WTC11 (cell line): ENCODE measurements around the gene CAPN3. TPM values are rescaled to one million over a fixed set of nuclear protein-coding genes. Genes with fewer than 3 reads are reported as not detected.

Source experiments
- ATAC-seq: fragments of 200-7000 bp; cut with Tn5 transposase; 2 replicates; pipeline ENCODE4 v1.10.0; 2021; ENCODE audit warnings: mild to moderate bottlenecking, moderate library complexity
- CTCF ChIA-PET: fragments of 300-600 bp; sonication (Branson Sonifier 250); formaldehyde crosslinking; loops from one replicate; lab custom pipeline; 2021; ENCODE audit warnings: antibody characterized with exemption; lab: Charles Lee
- POLR2A ChIA-PET: fragments of 350-600 bp; sonication (Branson Sonifier 250); formaldehyde crosslinking; loops from one replicate; lab custom pipeline; 2021; ENCODE audit warnings: antibody characterized with exemption; lab: Charles Lee
- DNase-seq: peaks from one replicate; pipeline ENCODE4 v3.0.0; 2021; ENCODE audit warnings: low spot score
- H3K27ac Mint-ChIP-seq: 2 replicates; pipeline ENCODE4 v1.8.0; 2021; ENCODE audit warnings: mixed read lengths
- H3K27me3 Mint-ChIP-seq: 2 replicates; pipeline ENCODE4 v1.8.0; 2021; ENCODE audit warnings: low read depth, mild to moderate bottlenecking, moderate library complexity, mixed read lengths
- H3K36me3 Mint-ChIP-seq: 2 replicates; pipeline ENCODE4 v1.8.0; 2021; ENCODE audit warnings: mixed read lengths
- H3K4me1 Mint-ChIP-seq: 2 replicates; pipeline ENCODE4 v1.8.0; 2022; ENCODE audit warnings: mixed read lengths
- H3K4me3 Mint-ChIP-seq: 2 replicates; pipeline ENCODE4 v1.8.0; 2021; ENCODE audit warnings: mild to moderate bottlenecking, moderate library complexity, mixed read lengths
- H3K9me3 Mint-ChIP-seq: 2 replicates; pipeline ENCODE4 v1.8.0; 2021; ENCODE audit warnings: mixed read lengths
- CREM ChIP-seq: sonication (generic); formaldehyde crosslinking; IDR thresholded peaks from 2 replicates; pipeline ENCODE4 v1.8.1; 2022; ENCODE audit warnings: mild to moderate bottlenecking, missing genetic modification reagents, moderate library complexity
- GABPB1 ChIP-seq: sonication (generic); formaldehyde crosslinking; IDR thresholded peaks from 2 replicates; pipeline ENCODE4 v1.8.1; 2023; ENCODE audit warnings: mild to moderate bottlenecking, missing genetic modification reagents
- IRF2 ChIP-seq: sonication (generic); formaldehyde crosslinking; IDR thresholded peaks from 2 replicates; pipeline ENCODE4 v1.8.0; 2022; ENCODE audit warnings: low read depth, missing genetic modification reagents, borderline replicate concordance
- MXD4 ChIP-seq: fragments of 250-450 bp; sonication (Bioruptor Pico); IDR thresholded peaks from 2 replicates; pipeline ENCODE4 v1.8.0; 2021; ENCODE audit warnings: mild to moderate bottlenecking, moderate library complexity, borderline replicate concordance
- NR1H2 ChIP-seq: sonication (generic); formaldehyde crosslinking; IDR thresholded peaks from 2 replicates; pipeline ENCODE4 v1.9.0; 2021; ENCODE audit warnings: mild to moderate bottlenecking, moderate library complexity, missing genetic modification reagents
- OVOL2 ChIP-seq: fragments of 250-450 bp; sonication (Bioruptor Pico); IDR thresholded peaks from 2 replicates; pipeline ENCODE4 v1.9.0; 2021; ENCODE audit warnings: mild to moderate bottlenecking, borderline replicate concordance
- RORB ChIP-seq: fragments of 250-450 bp; sonication (Bioruptor Pico); IDR thresholded peaks from 2 replicates; pipeline ENCODE4 v1.9.0; 2021; ENCODE audit warnings: mild to moderate bottlenecking
- ZNF232 ChIP-seq: sonication (generic); formaldehyde crosslinking; IDR thresholded peaks from 2 replicates; pipeline ENCODE4 v1.8.0; 2022; ENCODE audit warnings: mild to moderate bottlenecking, missing genetic modification reagents
- ZNF317 ChIP-seq: sonication (generic); formaldehyde crosslinking; IDR thresholded peaks from 2 replicates; pipeline ENCODE4 v1.8.1; 2023; ENCODE audit warnings: low read depth, mild to moderate bottlenecking, moderate library complexity, missing genetic modification reagents, borderline replicate concordance
- ZNF416 ChIP-seq: fragments of 250-450 bp; sonication (Bioruptor Pico); IDR thresholded peaks from 2 replicates; pipeline ENCODE4 v1.9.0; 2021; ENCODE audit warnings: mild to moderate bottlenecking, inconsistent platforms
- ZNF423 ChIP-seq: fragments of 250-450 bp; sonication (Bioruptor Pico); IDR thresholded peaks from 2 replicates; pipeline ENCODE4 v2.1.2; 2022; ENCODE audit warnings: mild to moderate bottlenecking, moderate library complexity
- total RNA-seq: library from RNA; stranded (reverse); gene quantifications from 3 replicates; pipeline ENCODE4 v1.2.3, GENCODE V29; 2021
- TF ChIP-seq, protein P1 (sequence below): fragments of 250-450 bp; sonication (Bioruptor Pico); IDR thresholded peaks from 2 replicates; pipeline ENCODE4 v2.1.2; 2022; ENCODE audit warnings: mild to moderate bottlenecking, moderate library complexity
- TF ChIP-seq, protein P2 (sequence below): sonication (generic); formaldehyde crosslinking; IDR thresholded peaks from 2 replicates; pipeline ENCODE4 v1.8.0; 2022; ENCODE audit warnings: missing genetic modification reagents
- TF ChIP-seq, protein P3 (sequence below): sonication (generic); formaldehyde crosslinking; IDR thresholded peaks from 2 replicates; pipeline ENCODE4 v1.8.1; 2022; ENCODE audit warnings: mild to moderate bottlenecking, moderate library complexity, missing genetic modification reagents
- TF ChIP-seq, protein P4 (sequence below): sonication (generic); formaldehyde crosslinking; IDR thresholded peaks from 2 replicates; pipeline ENCODE4 v1.8.0; 2022; ENCODE audit warnings: mild to moderate bottlenecking, missing genetic modification reagents
- TF ChIP-seq, protein P5 (sequence below): sonication (generic); formaldehyde crosslinking; IDR thresholded peaks from 2 replicates; pipeline ENCODE4 v1.8.1; 2023; ENCODE audit warnings: mild to moderate bottlenecking, missing genetic modification reagents, moderate library complexity
- TF ChIP-seq, protein P6 (sequence below): sonication (generic); formaldehyde crosslinking; IDR thresholded peaks from 2 replicates; pipeline ENCODE4 v1.8.1; 2022; ENCODE audit warnings: low read depth, mild to moderate bottlenecking, moderate library complexity, missing genetic modification reagents, borderline replicate concordance
- TF ChIP-seq, protein P7 (sequence below): sonication (generic); formaldehyde crosslinking; conservative IDR thresholded peaks from 2 replicates; pipeline ENCODE4 v1.8.1; 2022; ENCODE audit warnings: mild to moderate bottlenecking, missing genetic modification reagents
- TF ChIP-seq, protein P8 (sequence below): sonication (generic); formaldehyde crosslinking; IDR thresholded peaks from 2 replicates; pipeline ENCODE4 v1.8.1; 2023; ENCODE audit warnings: mild to moderate bottlenecking, missing genetic modification reagents, moderate library complexity

CAPN3 gene
- total RNA-seq, 1 experiment from 2014 or later = 0.70 TPM

DNA sequence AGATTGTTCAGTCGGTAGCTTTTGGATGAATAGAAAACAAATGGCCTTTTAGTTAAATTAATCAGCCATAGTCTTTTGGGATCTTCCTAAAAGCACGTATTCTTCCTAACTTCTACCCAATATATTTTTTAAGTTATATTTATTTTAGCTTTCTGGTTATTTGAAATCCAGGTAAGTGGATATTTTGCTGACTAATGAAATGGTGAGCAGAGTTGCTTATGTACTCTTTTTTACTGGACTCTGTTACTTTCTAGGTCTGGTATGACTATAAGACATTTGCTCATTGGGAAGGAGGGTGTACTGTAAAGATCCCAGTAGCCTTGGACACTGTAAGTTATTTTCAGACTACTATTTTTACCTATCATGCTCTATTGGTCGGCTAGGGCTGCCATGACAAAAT lies 13.8 kb upstream of the CAPN3 start:
- Mint-ChIP-seq H3K9me3 (no peaks in the 10 kb centered on the region), H3K27me3 (no peaks in the 10 kb centered on the region), H3K4me3 (no peak overlapping the region), H3K27ac (no peak overlapping the region), H3K4me1 (no peaks in the 10 kb centered on the region), H3K36me3 (no peaks in the 10 kb centered on the region)
- DNase-seq = no peak
- TF ChIP-seq CREM = no peak
- TF ChIP-seq, protein P1, sequence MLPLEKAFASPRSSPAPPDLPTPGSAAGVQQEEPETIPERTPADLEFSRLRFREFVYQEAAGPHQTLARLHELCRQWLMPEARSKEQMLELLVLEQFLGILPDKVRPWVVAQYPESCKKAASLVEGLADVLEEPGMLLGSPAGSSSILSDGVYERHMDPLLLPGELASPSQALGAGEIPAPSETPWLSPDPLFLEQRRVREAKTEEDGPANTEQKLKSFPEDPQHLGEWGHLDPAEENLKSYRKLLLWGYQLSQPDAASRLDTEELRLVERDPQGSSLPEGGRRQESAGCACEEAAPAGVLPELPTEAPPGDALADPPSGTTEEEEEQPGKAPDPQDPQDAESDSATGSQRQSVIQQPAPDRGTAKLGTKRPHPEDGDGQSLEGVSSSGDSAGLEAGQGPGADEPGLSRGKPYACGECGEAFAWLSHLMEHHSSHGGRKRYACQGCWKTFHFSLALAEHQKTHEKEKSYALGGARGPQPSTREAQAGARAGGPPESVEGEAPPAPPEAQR (CRISPR knock-in tag) = no peak
- ATAC-seq = no peak
- ChIA-PET CTCF (no interaction called here), POLR2A (no interaction called here)

DNA sequence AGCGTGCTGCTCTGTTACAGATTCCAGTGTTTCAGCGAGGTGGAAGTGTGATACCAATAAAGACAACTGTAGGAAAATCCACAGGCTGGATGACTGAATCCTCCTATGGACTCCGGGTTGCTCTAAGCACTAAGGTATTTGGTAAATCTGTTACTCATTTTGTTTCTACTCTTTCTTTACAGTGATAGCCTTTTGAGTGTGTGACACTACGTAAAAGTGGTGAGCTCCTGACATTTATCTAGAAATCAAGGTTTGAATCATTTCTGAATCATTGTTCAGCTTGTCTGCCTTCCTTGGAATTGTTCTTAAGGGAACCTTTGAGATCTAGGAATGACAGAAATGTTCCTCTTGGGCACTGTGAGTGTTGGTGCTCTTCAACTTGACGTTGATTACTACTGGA lies 11.2 kb upstream of the CAPN3 start:
- no peak for DNase-seq
- Mint-ChIP-seq H3K4me3 (no peak overlapping the region), H3K27me3 (no peaks in the 10 kb centered on the region), H3K9me3 (no peaks in the 10 kb centered on the region), H3K36me3 (no peaks in the 10 kb centered on the region), H3K4me1 (no peaks in the 10 kb centered on the region), H3K27ac (no peak overlapping the region)
- ATAC-seq = no peak
- ChIA-PET POLR2A (no interaction called here), CTCF (no interaction called here)
- TF ChIP-seq, protein P2, sequence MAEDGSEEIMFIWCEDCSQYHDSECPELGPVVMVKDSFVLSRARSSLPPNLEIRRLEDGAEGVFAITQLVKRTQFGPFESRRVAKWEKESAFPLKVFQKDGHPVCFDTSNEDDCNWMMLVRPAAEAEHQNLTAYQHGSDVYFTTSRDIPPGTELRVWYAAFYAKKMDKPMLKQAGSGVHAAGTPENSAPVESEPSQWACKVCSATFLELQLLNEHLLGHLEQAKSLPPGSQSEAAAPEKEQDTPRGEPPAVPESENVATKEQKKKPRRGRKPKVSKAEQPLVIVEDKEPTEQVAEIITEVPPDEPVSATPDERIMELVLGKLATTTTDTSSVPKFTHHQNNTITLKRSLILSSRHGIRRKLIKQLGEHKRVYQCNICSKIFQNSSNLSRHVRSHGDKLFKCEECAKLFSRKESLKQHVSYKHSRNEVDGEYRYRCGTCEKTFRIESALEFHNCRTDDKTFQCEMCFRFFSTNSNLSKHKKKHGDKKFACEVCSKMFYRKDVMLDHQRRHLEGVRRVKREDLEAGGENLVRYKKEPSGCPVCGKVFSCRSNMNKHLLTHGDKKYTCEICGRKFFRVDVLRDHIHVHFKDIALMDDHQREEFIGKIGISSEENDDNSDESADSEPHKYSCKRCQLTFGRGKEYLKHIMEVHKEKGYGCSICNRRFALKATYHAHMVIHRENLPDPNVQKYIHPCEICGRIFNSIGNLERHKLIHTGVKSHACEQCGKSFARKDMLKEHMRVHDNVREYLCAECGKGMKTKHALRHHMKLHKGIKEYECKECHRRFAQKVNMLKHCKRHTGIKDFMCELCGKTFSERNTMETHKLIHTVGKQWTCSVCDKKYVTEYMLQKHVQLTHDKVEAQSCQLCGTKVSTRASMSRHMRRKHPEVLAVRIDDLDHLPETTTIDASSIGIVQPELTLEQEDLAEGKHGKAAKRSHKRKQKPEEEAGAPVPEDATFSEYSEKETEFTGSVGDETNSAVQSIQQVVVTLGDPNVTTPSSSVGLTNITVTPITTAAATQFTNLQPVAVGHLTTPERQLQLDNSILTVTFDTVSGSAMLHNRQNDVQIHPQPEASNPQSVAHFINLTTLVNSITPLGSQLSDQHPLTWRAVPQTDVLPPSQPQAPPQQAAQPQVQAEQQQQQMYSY (CRISPR knock-in tag) = no peak
- no peak for TF ChIP-seq IRF2 (CRISPR knock-in tag)
- no peak for TF ChIP-seq ZNF416 (CRISPR knock-in tag)
- TF ChIP-seq, protein P3, sequence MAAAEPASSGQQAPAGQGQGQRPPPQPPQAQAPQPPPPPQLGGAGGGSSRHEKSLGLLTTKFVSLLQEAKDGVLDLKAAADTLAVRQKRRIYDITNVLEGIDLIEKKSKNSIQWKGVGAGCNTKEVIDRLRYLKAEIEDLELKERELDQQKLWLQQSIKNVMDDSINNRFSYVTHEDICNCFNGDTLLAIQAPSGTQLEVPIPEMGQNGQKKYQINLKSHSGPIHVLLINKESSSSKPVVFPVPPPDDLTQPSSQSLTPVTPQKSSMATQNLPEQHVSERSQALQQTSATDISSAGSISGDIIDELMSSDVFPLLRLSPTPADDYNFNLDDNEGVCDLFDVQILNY = no peak
- TF ChIP-seq, protein P4, sequence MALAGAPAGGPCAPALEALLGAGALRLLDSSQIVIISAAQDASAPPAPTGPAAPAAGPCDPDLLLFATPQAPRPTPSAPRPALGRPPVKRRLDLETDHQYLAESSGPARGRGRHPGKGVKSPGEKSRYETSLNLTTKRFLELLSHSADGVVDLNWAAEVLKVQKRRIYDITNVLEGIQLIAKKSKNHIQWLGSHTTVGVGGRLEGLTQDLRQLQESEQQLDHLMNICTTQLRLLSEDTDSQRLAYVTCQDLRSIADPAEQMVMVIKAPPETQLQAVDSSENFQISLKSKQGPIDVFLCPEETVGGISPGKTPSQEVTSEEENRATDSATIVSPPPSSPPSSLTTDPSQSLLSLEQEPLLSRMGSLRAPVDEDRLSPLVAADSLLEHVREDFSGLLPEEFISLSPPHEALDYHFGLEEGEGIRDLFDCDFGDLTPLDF = no peak
- no peak for TF ChIP-seq RORB (CRISPR knock-in tag)

DNA sequence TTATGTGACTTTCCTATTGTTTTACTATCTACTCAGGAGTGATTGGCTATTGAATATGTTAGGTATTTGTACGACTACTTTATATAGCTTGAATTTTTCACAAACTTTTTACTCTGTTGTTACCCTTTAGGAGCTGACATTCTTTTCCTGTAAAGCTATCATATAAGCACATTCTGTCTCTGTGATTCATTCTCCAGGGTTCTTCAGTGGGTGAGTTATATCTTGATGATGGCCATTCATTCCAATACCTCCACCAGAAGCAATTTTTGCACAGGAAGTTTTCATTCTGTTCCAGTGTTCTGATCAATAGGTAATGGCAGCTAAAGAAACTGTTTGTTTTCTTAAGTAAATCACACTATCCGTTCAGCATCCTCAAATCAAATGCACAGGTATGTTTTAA lies 10.1 kb upstream of the CAPN3 start:
- Mint-ChIP-seq H3K4me3 (no peak overlapping the region), H3K4me1 (no peaks in the 10 kb centered on the region), H3K9me3 (no peaks in the 10 kb centered on the region), H3K36me3 (no peaks in the 10 kb centered on the region), H3K27me3 (no peaks in the 10 kb centered on the region), H3K27ac (no peak overlapping the region)
- no peak for ATAC-seq
- no peak for DNase-seq
- ChIA-PET CTCF (interaction anchor here (0.6 kb wide), 1 partner anchor 52 kb away, joined by 5 read pairs; no protein-coding TSS in a partner anchor), POLR2A (interaction anchor here (0.6 kb wide), 1 partner anchor 90 kb away, joined by 3 read pairs; no protein-coding TSS in a partner anchor)
- TF ChIP-seq, protein P5, sequence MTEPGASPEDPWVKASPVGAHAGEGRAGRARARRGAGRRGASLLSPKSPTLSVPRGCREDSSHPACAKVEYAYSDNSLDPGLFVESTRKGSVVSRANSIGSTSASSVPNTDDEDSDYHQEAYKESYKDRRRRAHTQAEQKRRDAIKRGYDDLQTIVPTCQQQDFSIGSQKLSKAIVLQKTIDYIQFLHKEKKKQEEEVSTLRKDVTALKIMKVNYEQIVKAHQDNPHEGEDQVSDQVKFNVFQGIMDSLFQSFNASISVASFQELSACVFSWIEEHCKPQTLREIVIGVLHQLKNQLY (CRISPR knock-in tag) = no peak
- TF ChIP-seq MXD4 = no peak
- TF ChIP-seq ZNF317 (CRISPR knock-in tag) = no peak
- TF ChIP-seq OVOL2 = no peak
- no peak for TF ChIP-seq NR1H2 (CRISPR knock-in tag)
- no peak for TF ChIP-seq ZNF423 (CRISPR knock-in tag)
- TF ChIP-seq ZNF232 = no peak
- TF ChIP-seq, protein P6, sequence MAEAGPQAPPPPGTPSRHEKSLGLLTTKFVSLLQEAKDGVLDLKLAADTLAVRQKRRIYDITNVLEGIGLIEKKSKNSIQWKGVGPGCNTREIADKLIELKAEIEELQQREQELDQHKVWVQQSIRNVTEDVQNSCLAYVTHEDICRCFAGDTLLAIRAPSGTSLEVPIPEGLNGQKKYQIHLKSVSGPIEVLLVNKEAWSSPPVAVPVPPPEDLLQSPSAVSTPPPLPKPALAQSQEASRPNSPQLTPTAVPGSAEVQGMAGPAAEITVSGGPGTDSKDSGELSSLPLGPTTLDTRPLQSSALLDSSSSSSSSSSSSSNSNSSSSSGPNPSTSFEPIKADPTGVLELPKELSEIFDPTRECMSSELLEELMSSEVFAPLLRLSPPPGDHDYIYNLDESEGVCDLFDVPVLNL (CRISPR knock-in tag) = no peak
- TF ChIP-seq, protein P7, sequence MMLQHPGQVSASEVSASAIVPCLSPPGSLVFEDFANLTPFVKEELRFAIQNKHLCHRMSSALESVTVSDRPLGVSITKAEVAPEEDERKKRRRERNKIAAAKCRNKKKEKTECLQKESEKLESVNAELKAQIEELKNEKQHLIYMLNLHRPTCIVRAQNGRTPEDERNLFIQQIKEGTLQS = no peak
- TF ChIP-seq, protein P8, sequence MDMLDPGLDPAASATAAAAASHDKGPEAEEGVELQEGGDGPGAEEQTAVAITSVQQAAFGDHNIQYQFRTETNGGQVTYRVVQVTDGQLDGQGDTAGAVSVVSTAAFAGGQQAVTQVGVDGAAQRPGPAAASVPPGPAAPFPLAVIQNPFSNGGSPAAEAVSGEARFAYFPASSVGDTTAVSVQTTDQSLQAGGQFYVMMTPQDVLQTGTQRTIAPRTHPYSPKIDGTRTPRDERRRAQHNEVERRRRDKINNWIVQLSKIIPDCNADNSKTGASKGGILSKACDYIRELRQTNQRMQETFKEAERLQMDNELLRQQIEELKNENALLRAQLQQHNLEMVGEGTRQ (CRISPR knock-in tag) = no peak
- TF ChIP-seq GABPB1 (CRISPR knock-in tag) = no peak
